AG04450 (cell line): ENCODE results near the gene FCHO1. TPM values are rescaled to one million over a fixed set of nuclear protein-coding genes. Genes with fewer than 3 reads are reported as not detected.

ENCODE experiments used
- CTCF ChIA-PET: fragments of 300-600, 350-600 bp; formaldehyde crosslinking; extraction: SDS; loops from one replicate; lab custom pipeline; 2022; ENCODE audit warnings: antibody characterized with exemption, inconsistent platforms; lab: Charles Lee
- POLR2A ChIA-PET: fragments of 350-600 bp; formaldehyde crosslinking; extraction: SDS; loops from one replicate; lab custom pipeline; 2021; ENCODE audit warnings: antibody characterized with exemption, inconsistent platforms; lab: Yijun Ruan, JAX
- DNase-seq: peaks from one replicate; pipeline ENCODE4 v3.0.0-alpha.2; 2011; ENCODE audit warnings: low read depth, low spot score
- H3K27ac ChIP-seq: one replicate; pipeline ENCODE4 v1.5.1; 2012; ENCODE audit warnings: low read depth, low read length, control low read depth
- H3K27me3 ChIP-seq: one replicate; pipeline ENCODE4 v1.6.0; 2012; ENCODE audit warnings: low read length; ENCODE audit not compliant: control insufficient read depth, insufficient read depth
- H3K4me3 ChIP-seq: 2 replicates; pipeline ENCODE4 v1.5.1; 2011; ENCODE audit warnings: mild to moderate bottlenecking, low read depth, low read length, control low read depth
- H3K9me3 ChIP-seq: 2 replicates; pipeline ENCODE4 v1.5.1; 2012; ENCODE audit warnings: low read length; ENCODE audit not compliant: control insufficient read depth, insufficient read depth
- CTCF ChIP-seq: IDR thresholded peaks from 2 replicates; pipeline ENCODE4 v1.5.1; 2011; ENCODE audit warnings: low read depth, low read length, control low read depth, inconsistent platforms
- polyA plus RNA-seq: library from polyadenylated mRNA; depleted of rRNA; stranded (reverse); fragments of >200 nt; gene quantifications from 2 replicates; pipeline ENCODE4 v1.2.3, GENCODE V29; 2011

The FCHO1 gene
- polyA plus RNA-seq, 1 experiment = 0.15 TPM

GRCh38 chr19:17754634-17755442 lies 3.6 kb downstream of the FCHO1 start:
- no peak overlapping the region for H3K27ac ChIP-seq
- H3K27me3 ChIP-seq = peaks cover 3% of the 10 kb centered on the region
- POLR2A ChIA-PET = no interaction called here
- no peak overlapping the region for H3K4me3 ChIP-seq
- no peak for TF ChIP-seq CTCF
- DNase-seq = no peak
- H3K9me3 ChIP-seq = no peaks in the 10 kb centered on the region
- CTCF ChIA-PET = interaction anchor here (1.7 kb wide), 1 partner anchor 11 kb away, joined by 9 read pairs; no protein-coding TSS in a partner anchor

GRCh38 chr19:17755443-17755890 lies 4.2 kb downstream of the FCHO1 start:
- TF ChIP-seq CTCF = no peak
- no peak overlapping the region for H3K4me3 ChIP-seq
- no peak for DNase-seq
- H3K9me3 ChIP-seq = no peaks in the 10 kb centered on the region
- H3K27me3 ChIP-seq = peaks cover 3% of the 10 kb centered on the region
- no peak overlapping the region for H3K27ac ChIP-seq
- ChIA-PET POLR2A (interaction anchor here (0.7 kb wide), 1 partner anchor 196 kb away, joined by 3 read pairs; no protein-coding TSS in a partner anchor), CTCF (no interaction called here)

GRCh38 chr19:17755977-17756670 lies 4.8 kb downstream of the FCHO1 start:
- H3K27ac ChIP-seq = no peak overlapping the region
- H3K27me3 ChIP-seq = peaks cover 6% of the 10 kb centered on the region
- H3K9me3 ChIP-seq = no peaks in the 10 kb centered on the region
- no peak overlapping the region for H3K4me3 ChIP-seq
- ChIA-PET POLR2A (interaction anchor here (0.7 kb wide), 1 partner anchor 197 kb away, joined by 3 read pairs; no protein-coding TSS in a partner anchor), CTCF (no interaction called here)
- TF ChIP-seq CTCF = no peak
- no peak for DNase-seq

GRCh38 chr19:17757125-17757524 lies 5.8 kb downstream of the FCHO1 start:
- ChIA-PET POLR2A (no interaction called here), CTCF (interaction anchor here (2.3 kb wide), 1 partner anchor 10 kb away, joined by 9 read pairs; no protein-coding TSS in a partner anchor)
- Histone ChIP-seq H3K9me3 (no peaks in the 10 kb centered on the region), H3K27me3 (peaks cover 6% of the 10 kb centered on the region), H3K27ac (no peak overlapping the region), H3K4me3 (no peak overlapping the region)
- no peak for DNase-seq
- no peak for TF ChIP-seq CTCF
